GM19395 (cell line): ENCODE measurements around the gene PCDH20.
"Not testable (repeated sequence)": the region's sequence is repeated elsewhere in the genome, so short reads cannot be mapped to it uniquely, and the experiment has no call there.

Experiments used
- ATAC-seq: cut with Tn5 transposase; IDR thresholded peaks from one replicate; pipeline ENCODE4 v1.9.1; 2021; ENCODE audit warnings: mild to moderate bottlenecking, moderate library complexity; ENCODE audit not compliant: unreplicated experiment

Gene PCDH20, protein sequence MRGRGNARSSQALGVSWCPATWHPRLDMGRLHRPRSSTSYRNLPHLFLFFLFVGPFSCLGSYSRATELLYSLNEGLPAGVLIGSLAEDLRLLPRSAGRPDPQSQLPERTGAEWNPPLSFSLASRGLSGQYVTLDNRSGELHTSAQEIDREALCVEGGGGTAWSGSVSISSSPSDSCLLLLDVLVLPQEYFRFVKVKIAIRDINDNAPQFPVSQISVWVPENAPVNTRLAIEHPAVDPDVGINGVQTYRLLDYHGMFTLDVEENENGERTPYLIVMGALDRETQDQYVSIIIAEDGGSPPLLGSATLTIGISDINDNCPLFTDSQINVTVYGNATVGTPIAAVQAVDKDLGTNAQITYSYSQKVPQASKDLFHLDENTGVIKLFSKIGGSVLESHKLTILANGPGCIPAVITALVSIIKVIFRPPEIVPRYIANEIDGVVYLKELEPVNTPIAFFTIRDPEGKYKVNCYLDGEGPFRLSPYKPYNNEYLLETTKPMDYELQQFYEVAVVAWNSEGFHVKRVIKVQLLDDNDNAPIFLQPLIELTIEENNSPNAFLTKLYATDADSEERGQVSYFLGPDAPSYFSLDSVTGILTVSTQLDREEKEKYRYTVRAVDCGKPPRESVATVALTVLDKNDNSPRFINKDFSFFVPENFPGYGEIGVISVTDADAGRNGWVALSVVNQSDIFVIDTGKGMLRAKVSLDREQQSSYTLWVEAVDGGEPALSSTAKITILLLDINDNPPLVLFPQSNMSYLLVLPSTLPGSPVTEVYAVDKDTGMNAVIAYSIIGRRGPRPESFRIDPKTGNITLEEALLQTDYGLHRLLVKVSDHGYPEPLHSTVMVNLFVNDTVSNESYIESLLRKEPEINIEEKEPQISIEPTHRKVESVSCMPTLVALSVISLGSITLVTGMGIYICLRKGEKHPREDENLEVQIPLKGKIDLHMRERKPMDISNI

GRCh38 chr13:61415749-61416148 is at the start of gene PCDH20:
TSS of gene PCDH20 (minus strand) at chr13:61415849. CDS start at chr13:61415158, 691 bp downstream.
- ATAC-seq: no peak

DNA sequence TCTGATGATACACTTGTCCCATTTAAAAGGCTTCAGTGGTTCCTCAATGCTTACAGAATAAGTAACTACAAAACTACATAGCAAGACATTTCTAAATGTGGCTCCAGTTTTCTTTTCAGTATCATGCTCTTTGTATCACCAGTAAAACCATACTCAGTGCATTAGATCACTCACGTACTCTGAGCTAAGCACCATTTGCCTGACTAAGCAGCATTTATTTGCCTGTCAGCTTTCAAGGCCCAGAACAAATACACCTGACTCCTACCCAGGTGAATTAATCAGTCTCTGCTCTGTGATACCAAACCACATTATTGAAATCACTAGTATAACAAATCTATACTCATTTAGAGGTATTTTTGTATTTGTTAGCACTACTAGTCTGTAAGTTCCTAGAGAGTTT is 47.4 kb upstream of the PCDH20 start:
- no peak for ATAC-seq

- no peak for ATAC-seq
Measured at GRCh38 chr13:61453121-61453520, 37.5 kb upstream of the PCDH20 start.

DNA sequence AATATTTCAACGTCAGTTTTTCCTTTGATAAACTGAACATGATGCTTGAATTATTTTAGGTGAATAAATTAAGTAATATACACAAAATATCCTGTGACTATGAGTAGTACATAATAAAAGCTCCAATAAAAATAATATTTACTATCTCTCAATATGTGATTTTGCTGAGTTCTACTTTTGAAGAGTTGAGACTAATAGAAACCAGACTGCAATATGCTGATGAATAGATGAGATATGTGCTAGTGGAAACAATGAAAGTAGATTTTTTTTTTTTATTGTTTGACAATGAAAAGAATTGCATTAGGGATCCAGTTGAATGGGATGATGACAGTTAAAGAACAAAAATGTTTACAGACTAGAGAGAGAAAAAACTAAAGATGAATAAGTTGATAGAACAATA is 16.4 kb upstream of the PCDH20 start:
- no peak for ATAC-seq

GRCh38 chr13:61423915-61424314 is 8.3 kb upstream of the PCDH20 start:
- ATAC-seq: no peak

GRCh38 chr13:61417086-61417570 is 1.5 kb upstream of the PCDH20 start:
- no peak for ATAC-seq

DNA sequence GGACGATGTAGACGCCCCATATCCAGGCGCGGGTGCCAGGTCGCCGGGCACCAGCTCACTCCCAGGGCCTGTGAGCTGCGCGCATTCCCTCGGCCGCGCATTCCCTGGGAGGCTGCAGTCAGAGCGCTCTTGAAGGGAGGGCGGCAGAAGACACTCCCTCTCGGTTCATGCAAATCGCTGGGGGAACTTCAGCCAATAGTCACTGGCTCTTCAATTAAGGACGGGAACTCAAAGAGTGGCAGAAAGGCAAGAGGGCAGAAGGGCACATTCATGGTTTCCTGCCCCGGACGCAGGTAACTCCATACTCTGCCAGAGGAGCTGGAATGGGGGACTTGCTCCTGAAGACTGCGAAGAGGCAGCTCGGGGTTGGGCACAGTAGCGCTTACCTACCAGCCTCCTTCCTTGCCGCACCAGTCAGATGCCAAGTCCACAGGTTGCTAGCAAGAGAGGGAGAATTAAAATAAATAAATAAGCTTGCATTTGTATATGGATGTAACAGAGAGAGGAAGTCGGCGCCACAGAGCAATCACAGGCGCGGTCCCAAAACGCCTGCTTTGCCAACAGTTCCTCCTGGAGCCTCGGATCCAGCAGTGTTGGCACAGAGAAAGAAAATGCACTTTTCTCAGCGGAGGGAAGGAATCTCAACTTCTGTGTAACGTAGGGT is 459 bp downstream of the PCDH20 start:
- no peak for ATAC-seq

DNA sequence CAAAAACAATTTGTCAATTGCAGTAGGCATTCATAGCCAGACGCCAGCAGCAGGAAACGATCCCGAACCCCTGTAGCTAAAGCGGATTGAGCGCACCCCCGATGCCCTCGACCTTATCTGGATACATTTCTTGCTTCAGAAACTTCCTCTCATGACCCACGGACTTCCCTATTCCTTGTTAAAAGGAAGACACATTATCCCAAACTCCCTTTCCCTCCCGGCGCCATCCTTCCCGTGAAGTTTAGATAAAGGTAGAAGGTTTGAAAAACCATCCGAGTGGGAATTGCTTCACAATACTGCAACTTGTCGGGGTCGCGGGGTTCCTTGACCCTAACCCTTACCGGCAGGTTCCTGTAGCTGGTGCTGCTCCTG is 977 bp downstream of the PCDH20 start:
- ATAC-seq: no peak

GRCh38 chr13:61413572-61414535 is 1.8 kb downstream of the PCDH20 start:
- no peak for ATAC-seq

- ATAC-seq: no peak
Measured at GRCh38 chr13:61410669-61411297, 4.9 kb downstream of the PCDH20 start.

GRCh38 chr13:61410266-61410665 is 5.4 kb downstream of the PCDH20 start:
- ATAC-seq: no peak

DNA sequence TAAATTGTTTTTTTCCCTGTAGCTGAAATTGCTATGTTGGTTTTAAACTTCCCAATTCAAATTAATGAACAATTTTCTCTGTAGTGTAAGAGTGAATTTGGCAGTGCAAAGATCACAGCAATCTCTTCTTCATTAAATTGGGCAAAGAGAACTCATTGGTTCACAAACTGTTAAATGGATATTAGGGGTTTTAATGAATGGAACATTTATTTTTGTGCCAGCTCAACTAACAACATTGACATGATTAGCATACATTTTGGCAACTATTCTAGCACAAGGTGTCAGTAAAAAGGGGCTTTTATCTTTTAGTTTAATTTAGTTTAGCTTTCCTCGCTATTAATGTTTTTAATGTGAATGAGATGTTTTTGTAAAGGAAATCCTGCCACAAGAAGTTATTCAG is 7.1 kb downstream of the PCDH20 start:
- ATAC-seq: no peak

GRCh38 chr13:61406275-61406674 is 9.4 kb downstream of the PCDH20 start:
- ATAC-seq: no peak

DNA sequence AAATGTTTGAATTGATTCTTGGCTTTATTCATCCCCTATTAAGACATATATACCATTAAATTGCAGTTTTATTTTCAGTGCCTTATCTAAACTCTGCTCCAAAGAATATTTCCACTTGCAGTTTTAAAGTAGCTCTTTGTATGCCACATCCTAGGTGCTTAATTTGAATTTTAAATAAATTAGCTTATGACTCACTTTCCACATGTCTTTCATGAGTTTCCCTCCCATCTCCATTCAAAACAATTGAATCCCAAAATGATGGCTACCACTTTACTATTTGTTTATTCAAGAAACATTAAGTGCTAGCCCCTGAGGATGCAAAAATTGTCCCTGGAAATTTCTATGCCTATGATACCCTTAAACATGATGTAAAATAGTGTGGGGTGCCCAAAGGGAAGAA is 19.5 kb downstream of the PCDH20 start:
- no peak for ATAC-seq

DNA sequence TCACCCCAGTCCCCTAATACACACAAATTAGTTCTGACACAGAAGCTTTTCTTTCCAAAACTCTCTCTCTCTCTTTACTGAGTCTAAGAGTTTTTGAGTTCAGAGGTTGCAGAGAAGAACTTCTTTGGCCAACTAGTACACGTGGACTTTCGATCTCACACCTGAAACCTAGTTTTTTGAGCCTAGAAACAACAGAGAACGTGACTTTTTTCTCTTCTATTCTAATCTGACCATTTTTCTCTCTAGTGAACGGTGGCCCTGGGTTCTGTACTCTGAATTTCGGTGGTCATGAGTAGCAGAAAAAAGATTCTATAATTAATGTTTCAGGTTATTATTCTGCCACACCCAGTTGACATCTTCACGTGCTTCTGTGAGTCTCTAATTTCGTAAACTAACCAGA is 24.2 kb downstream of the PCDH20 start:
- no peak for ATAC-seq

- ATAC-seq: no peak
Measured at GRCh38 chr13:61387694-61388093, 28.0 kb downstream of the PCDH20 start.

- no peak for ATAC-seq
Measured at GRCh38 chr13:61383111-61383510, 32.5 kb downstream of the PCDH20 start.

DNA sequence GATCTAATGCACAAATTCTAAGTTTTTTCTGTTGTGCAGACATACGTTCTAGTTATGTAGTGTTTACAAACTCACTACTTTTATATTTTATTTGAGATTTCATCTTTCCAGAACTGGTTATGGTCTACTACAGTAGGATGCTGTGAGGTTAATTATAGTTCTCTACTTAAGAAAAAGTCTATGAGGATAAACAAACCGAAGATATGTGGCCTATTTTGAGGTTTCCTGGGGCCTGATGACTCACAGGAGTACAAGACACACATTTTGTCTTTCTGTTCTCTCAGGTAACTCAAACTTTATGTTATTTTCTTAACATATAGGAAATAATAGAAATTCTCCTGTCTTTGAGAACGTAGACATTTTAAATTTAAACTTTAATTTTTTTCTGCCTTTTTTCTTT is 45.1 kb downstream of the PCDH20 start:
- no peak for ATAC-seq

GRCh38 chr13:61364690-61365089 is 51.0 kb downstream of the PCDH20 start:
- not testable (repeated sequence) for ATAC-seq

DNA sequence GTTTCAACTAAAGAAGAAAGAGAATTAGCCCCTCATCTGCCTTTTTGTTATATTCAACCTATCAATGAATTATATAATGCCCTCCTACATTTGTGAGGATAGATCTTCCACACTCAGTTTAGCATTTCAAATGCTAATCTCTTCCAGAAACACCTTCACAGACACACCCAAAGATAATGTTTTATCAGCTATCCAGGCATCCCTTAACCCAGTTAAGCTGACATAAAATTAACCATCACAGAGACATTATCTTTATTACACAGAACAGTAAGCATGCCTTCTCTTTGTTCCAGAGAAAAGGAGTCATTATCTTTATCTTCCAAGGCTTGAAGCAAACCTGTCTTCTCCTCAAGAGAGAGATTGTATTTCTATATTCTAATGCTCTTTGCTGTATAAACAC is 53.1 kb downstream of the PCDH20 start:
- no peak for ATAC-seq
